ENCODE measurements around the gene C1QBP.
"Not testable (repeated sequence)": the region's sequence is repeated elsewhere in the genome, so short reads cannot be mapped to it uniquely, and the experiment has no call there.

The C1QBP gene

DNA sequence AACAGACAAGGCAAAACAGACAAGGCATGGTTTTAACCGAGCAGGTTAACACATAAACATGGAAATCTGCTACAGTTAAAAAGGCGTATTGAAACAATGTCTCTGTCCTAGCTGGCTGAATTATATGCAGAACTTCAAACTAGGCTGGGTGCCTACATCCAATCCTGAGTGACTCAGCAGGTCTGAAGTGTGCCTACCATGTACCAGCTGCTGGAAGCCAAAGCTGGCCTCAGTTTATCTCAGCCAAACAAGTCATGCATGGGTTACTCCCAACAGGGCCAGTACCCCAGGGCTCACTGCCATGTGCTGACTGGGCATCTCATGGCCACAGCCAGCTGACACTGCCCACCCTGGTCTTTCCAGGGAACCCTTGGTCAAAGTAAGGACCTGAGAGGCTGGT, 4.0 kb downstream of the C1QBP start:
- DNase-seq, result peak in 5 of 58 donors; percentile 3 to 35 (median 5)

DNA sequence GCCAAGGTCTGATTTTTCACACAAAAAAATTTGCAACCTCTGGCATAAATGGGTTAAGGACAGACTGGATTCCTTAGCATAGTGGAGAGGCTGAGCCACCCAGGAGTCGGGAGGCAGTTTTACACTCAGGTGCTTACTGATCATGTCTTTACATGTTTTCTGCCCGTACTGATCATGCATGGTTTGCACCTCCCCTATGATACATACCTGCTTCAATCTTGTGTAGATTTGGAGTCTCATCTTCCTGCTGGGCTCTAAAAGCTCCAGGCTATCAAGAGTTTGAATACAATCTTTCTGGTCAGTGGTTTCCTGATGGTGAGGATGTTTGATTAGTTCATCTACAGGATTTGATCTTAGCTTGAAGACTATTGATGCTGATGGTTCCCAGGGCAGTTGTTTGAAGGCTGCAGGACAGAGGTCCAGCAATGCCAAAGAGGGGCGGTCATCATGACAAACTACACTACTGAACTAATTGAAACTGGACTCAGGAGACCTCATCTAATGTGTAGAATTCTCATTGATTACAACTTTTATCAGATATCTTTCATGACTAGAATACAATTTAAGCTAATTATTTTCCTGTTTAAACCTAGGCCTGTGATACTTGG, 6.9 kb downstream of the C1QBP start:
- DNase-seq, result no peak

DNA sequence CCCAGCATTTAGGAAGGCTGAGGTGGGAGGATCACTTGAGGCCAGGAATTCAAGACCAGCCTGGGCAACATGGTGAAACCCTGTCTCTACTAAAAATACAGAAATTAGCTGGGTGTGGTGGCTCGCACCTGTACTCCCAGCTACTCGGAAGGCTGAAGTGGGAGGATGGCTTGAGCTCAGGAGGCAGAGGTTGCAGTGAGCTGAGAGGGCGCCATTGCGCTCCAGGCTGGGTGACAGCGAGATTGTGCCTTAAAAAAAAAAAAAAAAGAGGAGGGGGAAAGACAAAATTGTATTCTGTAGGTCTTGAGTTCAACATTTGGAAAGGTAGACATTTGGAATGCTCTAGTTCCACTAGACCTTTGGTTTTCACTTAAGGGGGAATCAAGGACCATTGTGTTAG, 7.7 kb downstream of the C1QBP start:
- DNase-seq, result not testable (repeated sequence)

DNA sequence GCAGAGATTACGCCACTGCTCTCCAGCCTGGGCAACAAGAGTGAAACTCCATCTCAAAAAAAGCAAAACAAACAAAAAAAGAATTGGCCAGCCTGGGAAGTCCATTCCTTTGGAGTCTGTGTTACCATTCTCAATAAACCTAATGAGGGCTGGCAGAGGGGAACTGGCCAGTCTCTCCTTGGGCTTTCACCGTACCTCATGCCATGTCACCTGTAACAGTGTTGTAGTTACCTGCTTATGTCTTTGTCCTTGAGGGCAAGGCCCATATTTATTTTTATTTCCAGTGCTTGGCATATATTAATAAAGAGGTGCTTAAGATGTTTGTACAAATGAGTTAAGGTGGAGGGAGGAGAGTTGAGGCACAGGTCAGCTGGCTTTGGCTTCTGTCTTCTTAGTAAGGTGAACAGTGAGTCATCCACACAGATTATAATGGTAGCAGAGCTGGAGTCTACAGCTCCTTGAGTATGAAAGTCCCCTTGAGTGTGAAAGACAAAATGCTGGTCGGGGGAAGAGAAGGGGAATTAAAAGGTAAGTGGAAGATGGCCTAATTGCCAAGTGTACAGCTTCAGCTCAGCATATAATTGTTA, 8.4 kb downstream of the C1QBP start:
- no peak for DNase-seq

DNA sequence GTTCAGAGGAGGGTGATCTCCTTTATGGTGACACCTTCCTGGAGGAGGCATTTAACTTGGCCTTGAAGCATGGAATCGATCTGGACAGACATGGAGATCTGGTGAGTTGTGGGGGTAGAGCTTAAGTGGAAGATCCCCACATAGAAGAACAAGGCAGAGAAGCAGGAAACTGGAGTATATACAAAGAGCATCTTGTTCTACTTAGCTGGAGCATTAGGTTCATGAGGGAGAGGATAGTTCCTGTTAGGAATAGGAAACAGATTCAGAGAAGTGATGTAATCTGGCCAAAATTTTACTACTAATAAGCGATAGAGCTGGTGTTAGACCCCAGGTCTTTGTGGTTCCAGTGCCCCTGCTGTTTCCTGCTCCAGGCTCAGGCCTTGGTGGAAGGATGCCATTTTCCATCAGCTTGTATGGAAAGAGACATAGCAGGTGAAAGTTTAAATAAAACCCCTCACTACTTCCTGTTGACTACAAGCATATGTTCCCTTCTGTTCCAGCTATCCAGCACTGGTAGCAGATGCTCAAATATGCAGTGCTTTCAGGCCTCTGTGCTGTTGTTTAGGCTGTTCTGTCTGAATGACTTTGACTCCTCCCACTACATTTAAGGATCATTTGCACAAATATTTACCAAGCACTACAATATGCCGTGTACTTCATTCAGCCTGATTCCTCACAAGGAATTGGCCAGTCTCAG, 9.6 kb downstream of the C1QBP start:
- no peak for DNase-seq

DNA sequence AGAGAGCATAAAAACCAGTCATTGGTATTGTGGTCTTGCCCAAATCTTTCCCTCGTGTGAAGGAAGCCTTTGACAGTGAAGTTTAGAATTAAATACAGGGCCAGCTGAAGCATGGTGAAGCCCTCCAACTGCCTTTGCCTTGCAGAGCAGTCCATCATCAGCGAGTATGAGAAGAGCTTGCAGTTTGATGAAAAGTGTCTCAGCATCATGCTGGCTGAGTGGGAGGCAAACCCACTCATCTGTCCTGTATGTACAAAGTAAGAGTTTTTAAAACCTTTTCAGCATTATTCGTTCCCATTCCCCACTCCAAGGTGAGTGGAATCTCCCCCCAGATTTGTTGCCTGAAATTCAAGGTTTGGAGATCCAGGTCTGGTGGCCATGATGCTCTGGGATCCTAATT, 13.1 kb downstream of the C1QBP start:
- no peak for DNase-seq

DNA sequence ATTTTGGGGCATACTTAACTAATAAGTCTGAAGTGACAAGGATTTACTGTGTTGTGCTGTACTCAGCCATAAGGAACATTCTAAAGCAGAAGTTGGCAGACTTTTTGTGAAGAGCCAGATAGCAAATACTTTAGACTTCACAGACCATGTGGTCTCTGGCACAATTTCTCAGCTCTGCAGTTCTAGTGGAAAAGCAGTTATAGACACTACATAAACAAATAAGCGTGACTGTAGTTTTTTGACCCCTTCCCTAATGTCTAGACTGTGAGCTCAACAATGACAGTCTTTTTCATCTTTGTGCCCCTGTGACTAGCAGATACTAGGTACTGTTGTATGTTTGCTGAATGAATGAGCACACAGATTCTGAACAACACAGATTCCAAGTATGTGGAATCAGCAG, 14.0 kb downstream of the C1QBP start:
- no peak for DNase-seq

DNA sequence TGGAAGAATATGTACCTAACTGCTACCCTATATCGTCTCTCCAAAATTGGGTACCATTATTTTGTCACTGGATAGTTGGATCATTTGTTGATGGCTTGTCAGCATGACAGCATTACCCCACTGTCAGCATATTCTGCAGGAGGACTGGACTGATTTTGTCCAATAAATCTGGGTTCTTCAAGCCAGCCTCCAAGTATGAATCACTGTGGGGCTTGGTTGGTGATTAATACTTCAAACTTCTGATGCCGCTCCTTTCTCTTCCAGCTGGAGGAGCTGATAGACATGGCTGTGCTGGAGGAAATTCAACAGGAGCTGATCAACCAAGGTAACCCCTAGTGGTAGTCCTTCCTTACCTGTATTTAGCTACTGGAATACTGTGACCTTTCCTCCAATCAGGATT, 16.4 kb downstream of the C1QBP start:
- DNase-seq, result no peak

DNA sequence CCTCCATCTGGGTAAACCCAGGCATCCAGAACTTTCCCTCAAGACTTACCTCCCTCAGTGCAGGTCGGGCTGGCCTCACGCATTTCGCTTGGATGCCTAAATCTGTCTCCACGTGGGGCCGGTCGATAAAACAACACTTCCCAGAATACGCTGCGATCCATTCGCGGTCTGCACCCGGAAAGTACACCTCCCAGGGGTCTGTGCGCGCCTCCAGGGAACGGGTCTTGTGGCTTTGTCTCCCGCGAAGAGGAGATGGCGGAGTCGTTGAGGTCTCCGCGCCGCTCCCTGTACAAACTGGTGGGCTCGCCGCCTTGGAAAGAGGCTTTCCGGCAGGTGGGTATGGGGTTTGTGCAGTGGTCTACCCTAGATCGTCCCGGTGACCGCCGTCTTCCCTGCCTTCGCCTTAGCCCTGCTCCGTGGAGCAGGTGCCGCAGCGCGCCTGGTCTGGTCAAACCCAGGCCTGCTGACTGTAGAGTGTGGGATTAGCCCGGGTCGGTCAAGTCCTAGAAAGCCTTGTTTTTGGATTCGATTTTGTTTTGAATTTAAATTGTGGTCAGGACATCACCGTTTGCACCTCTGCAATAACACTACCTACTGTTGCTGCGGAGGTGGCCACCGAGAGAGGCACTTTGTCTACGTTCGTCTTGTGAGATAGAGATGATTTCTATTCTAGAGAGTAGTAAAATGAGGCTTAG, 18.8 kb downstream of the C1QBP start, which contains the start of gene RPAIN:
Gene RPAIN (plus strand): TSS at position 224 of the 695 bp plus-strand sequence. CDS start 29 bp downstream, at position 253.
- DNase-seq, result peak in 57 of 58 donors; percentile 54 to 99 (median 93)

DNA sequence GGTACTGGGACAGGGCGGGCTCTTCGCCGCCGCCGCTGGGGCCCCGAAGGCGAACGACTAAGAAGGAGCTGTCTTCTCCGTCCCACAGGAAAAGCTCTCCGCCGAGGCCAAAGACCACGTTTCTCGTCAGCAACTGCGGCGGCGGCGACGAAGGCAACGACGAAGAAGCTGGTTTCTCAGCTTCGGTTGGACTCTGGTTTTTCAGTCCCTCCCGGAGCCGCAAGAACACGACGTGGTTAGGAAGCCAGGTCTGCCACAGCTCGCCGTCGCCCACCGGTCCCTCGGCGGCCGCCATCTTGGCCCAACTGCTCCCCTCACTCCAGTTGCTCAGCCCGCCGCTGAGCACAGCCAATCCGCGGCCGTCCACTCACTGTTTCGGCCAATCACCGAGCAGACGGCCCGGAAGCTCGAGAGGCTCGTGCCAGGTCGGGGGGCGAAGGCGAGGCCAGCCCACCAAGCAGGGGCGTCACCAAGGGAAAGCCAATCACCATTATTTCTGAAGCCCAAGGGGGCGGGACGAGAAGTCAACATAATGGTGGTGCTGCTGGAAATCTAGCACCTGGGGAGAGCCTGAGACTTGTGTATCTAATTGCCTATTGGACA, 19.5 kb downstream of the C1QBP start, which contains the start of gene NUP88:
Gene NUP88 (minus strand): TSS at position 307 of the 603 bp plus-strand sequence. CDS start 12 bp downstream, at position 295.
- peak; percentile 89 to 99 (median 97) for DNase-seq

DNA sequence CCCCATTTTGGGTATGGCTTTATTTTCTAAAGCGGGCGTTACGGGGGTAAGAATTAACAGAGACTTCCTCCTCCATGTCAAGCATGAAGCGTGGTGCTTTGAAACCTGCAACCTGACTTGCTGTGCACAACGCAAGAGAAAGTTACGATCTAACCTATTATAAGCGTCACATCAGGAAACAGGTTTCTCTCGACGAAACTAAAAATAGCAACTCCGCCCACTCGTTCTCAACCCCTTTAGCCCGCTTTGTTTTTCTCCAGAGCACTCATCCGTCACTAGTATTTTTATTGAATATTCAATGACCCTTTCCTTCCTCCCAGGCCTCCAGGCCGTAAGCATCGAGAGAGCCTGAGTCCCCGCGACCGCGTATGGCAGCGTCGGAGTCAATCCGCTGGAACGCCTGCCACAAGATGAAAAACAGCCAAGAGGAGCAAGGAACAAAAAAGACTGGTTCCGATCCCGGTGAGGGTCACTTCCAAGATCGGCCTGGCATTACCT, 20.0 kb downstream of the C1QBP start:
- DNase-seq, result peak in 7 of 58 donors; percentile 31 to 63 (median 44)

DNA sequence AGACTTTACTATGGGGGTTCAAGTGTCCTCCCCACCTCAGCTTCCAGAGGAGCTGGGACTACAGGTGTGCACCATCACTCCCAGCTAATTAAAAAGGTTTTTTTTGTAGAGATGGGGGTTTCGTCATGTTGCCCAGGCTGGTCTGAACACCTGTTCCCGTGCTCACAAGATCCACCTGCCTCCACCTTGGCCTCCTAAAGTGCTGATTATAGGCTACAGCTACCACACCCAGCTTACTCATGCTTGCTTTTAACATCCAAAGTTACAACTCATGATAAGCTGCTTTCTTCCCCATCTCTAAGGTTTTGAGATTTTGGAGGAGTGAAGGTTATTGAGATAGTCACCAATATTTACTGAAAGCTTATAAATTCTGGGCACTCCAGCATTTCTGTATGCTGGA, 22.1 kb downstream of the C1QBP start:
- no peak for DNase-seq

DNA sequence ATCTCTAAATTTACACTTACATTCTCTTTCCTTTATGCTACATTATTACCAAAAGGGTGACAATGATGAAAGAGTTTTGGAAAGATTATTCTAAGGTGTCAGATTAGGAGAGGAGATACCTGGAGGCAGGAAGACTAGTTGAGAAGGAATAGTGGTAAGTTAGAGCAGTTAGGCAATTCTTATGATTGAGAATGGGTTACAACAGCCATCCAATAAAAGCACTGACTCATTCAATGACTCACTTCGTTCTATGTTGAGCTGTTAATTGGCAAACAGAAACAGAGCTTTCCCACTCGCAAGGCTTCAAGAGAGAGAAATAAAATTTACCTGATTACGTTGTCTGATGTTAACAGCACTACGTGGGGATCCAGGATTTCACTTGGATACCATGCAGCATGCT, 25.3 kb downstream of the C1QBP start:
- peak in 2 of 58 donors; percentile 9 to 22 for DNase-seq

DNA sequence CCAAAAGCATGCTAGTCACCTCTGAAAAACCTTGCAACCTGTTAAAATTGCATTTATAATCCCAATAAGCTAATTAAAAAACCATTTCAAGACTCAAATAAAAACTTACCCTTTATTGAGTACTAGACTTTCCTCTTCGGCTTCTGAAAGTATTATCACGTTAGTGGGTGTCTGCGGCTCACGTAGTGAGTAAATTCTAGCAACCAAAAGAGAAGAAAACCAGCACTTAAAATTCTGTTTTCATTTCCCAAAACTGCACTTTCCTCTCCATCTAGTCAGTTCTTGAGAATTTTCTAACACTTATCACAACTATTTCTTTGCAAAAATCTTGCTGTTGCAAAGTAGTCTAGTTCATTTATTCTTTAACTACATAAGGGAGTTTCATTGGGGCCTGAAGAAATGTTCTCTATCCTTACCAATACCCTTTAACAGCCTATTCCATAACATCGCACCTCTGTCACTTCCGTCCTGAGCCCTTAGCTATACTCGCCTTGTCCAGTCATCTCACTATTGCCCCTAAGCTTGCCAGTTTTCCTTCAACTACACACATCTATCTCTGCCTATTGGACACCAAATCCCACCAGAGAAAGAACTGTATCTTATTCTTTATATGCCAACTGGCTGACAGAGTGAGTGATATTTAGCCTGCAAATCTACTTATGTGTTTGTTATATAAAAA, 28.2 kb downstream of the C1QBP start:
- no peak for DNase-seq

DNA sequence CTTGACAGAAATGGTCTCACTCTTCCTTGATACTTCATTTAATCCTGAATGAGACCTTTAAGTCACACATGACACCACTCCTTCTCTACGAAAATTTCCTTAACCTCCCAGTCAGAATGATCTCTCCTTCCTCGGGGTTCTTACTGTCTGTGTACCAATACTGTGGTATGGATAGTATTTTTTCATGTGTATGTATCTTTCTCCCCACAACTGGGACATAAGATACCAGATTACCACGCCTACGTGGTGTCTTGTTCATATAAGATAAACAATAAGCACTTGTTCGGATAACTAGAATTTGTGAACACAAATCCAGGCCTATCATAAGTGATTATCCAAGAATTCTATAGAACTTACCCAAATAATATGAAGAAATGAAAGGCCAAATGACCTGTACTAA, 30.8 kb downstream of the C1QBP start:
- no peak for DNase-seq

DNA sequence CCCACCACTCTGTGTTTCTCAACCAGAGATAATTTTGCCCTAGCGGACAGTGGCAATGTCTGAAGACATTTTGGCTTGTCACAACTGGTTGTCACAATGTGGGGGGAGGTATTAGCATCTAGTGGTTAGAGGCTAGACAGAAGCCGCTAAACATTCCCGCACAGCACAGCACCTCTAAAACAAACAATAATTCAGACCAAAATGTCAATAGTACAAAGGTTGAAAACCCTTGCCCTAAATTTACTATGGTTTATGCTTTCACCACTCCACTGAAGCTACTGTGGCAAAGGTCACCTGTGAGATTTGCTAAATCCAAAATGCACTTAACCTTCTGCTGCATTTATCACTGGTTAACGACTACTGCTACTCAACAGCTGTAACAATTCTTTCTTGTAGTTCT, 33.6 kb downstream of the C1QBP start:
- DNase-seq, result no peak

DNA sequence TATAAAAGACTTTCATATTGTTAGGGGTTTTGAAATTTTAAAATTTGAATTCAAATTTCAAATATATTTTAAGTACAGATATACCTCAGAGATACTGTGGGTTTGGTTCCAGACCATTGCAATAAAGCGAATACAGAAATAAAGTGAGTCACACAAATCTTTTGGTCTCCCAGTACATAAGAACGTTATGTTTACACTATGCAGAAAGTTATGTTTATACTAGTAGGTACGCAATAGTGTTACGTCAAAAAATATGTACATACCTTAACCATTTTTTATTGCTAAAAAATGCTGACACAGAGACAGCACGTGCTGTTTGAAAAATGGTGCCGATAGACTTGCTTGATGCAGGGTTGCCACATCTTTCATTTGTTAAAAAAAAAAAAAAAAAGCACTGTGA, 39.2 kb downstream of the C1QBP start:
- no peak for DNase-seq

DNA sequence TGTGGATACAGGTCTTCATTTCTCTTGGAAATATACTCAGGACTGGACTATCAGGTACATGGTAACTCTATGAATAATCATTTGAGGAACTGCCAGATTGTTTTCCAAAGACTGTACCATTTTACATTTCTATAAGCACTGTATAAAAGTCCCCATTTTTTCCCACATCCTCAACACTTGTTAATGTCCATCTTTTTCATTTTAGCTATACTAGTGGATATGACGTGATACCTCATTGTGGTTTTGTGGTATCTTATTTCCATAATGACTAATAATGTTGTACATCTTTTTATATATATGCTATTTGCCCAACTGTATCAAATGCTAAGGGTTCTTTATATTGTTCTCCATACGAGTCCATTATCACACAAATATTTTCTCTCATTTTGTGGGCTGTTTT, 42.3 kb downstream of the C1QBP start:
- no peak for DNase-seq

DNA sequence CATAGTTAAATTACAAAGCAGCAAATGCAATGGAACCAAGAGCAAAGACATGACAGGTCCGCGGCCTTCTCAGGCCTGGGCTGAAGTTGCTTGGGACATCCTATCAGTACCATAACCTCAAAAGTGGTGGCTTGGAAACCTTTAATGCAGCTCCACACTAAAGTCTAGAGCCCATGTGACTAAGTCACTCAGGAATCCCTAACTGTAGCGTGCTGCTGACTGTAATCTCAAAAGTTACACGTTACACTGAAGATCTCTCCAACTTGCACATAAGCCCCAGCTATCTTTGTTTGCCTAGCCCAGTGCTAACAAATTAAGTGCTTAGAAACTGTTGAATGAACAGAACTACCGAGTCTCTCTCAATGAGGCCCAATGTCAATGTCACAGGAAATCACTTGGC, 47.3 kb downstream of the C1QBP start:
- DNase-seq, result no peak
